ENCODE results near the gene LRRC47. TPM values are rescaled to one million over a fixed set of nuclear protein-coding genes. Genes with fewer than 3 reads are reported as not detected.

Gene LRRC47
- total and polyA plus RNA-seq, 2 of the 13 experiments (the other 11 are each of a cell fraction or from before 2014, with no cell fraction given) = 18.3 to 52.5 TPM

DNA sequence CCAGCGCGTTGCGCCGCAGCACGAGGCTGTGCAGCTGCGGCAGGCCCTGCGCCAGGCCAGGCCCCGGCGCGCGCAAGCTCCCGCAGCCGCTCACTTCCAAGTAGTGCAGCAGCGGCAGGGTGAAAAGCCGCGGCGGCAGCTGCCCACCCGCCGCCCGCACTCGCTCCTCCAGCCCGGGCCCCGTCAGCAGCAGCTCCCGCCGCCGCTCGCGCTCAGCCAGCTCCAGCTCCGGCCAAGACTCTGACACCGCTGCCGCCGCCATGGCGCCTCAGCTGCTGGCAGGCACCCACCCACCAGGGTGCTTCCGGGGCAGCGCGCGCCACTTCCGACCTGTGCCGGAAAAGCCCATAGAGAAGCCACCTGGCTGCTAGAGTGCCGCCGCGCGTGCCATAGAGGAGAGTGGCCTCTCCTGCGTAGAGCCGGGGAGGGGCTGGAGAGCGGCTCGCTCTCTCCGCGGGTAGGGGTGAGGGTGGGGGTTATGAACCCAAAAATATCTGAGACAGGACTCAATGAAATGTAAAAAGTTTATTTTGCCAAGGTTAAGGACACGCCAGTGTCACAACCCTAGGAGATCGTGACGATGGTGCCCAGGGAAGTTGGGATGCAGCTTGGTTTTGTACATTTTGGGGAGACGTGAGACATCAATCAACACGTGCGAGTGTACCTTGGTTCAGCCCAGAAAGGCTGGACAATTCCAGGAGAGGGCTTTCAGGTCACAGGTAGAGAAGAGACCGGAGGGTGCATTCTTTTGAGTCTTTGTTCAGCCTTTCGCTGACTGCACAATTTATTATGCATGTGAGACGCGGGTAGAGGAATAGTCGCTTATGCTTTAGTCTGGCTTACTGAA, at the start of gene LRRC47 (continued):
- TF ChIP-seq, protein P1, sequence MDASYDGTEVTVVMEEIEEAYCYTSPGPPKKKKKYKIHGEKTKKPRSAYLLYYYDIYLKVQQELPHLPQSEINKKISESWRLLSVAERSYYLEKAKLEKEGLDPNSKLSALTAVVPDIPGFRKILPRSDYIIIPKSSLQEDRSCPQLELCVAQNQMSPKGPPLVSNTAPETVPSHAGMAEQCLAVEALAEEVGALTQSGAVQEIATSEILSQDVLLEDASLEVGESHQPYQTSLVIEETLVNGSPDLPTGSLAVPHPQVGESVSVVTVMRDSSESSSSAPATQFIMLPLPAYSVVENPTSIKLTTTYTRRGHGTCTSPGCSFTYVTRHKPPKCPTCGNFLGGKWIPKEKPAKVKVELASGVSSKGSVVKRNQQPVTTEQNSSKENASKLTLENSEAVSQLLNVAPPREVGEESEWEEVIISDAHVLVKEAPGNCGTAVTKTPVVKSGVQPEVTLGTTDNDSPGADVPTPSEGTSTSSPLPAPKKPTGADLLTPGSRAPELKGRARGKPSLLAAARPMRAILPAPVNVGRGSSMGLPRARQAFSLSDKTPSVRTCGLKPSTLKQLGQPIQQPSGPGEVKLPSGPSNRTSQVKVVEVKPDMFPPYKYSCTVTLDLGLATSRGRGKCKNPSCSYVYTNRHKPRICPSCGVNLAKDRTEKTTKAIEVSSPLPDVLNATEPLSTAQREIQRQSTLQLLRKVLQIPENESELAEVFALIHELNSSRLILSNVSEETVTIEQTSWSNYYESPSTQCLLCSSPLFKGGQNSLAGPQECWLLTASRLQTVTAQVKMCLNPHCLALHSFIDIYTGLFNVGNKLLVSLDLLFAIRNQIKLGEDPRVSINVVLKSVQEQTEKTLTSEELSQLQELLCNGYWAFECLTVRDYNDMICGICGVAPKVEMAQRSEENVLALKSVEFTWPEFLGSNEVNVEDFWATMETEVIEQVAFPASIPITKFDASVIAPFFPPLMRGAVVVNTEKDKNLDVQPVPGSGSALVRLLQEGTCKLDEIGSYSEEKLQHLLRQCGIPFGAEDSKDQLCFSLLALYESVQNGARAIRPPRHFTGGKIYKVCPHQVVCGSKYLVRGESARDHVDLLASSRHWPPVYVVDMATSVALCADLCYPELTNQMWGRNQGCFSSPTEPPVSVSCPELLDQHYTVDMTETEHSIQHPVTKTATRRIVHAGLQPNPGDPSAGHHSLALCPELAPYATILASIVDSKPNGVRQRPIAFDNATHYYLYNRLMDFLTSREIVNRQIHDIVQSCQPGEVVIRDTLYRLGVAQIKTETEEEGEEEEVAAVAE (CRISPR knock-in tag; IDR thresholded peaks at IDR 0.05; ENCODE audit: borderline replicate concordance) = peak; percentile 37; the same call in 1 of the 2 replicates
- peak; percentile 28; the same call in 1 of the 2 replicates for TF ChIP-seq GFI1 (CRISPR knock-in tag; IDR thresholded peaks at IDR 0.05; ENCODE audit: borderline replicate concordance)
- no peak for TF ChIP-seq ONECUT2 (CRISPR knock-in tag; IDR thresholded peaks at IDR 0.05)
- TF ChIP-seq ZNF33A (CRISPR knock-in tag; IDR thresholded peaks at IDR 0.05; ENCODE audit: borderline replicate concordance) = no peak
- peak; percentile 42; the same call in 1 of the 2 replicates for TF ChIP-seq ZNF614 (CRISPR knock-in tag; IDR thresholded peaks at IDR 0.05; ENCODE audit: borderline replicate concordance)
- TF ChIP-seq, protein P2, sequence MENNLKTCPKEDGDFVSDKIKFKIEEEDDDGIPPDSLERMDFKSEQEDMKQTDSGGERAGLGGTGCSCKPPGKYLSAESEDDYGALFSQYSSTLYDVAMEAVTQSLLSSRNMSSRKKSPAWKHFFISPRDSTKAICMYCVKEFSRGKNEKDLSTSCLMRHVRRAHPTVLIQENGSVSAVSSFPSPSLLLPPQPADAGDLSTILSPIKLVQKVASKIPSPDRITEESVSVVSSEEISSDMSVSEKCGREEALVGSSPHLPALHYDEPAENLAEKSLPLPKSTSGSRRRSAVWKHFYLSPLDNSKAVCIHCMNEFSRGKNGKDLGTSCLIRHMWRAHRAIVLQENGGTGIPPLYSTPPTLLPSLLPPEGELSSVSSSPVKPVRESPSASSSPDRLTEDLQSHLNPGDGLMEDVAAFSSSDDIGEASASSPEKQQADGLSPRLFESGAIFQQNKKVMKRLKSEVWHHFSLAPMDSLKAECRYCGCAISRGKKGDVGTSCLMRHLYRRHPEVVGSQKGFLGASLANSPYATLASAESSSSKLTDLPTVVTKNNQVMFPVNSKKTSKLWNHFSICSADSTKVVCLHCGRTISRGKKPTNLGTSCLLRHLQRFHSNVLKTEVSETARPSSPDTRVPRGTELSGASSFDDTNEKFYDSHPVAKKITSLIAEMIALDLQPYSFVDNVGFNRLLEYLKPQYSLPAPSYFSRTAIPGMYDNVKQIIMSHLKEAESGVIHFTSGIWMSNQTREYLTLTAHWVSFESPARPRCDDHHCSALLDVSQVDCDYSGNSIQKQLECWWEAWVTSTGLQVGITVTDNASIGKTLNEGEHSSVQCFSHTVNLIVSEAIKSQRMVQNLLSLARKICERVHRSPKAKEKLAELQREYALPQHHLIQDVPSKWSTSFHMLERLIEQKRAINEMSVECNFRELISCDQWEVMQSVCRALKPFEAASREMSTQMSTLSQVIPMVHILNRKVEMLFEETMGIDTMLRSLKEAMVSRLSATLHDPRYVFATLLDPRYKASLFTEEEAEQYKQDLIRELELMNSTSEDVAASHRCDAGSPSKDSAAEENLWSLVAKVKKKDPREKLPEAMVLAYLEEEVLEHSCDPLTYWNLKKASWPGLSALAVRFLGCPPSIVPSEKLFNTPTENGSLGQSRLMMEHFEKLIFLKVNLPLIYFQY (CRISPR knock-in tag; IDR thresholded peaks at IDR 0.05; ENCODE audit: borderline replicate concordance) = no peak
- no peak for TF ChIP-seq PLRG1 (conservative IDR thresholded peaks at IDR 0.05)
- 0 out of 2 replicates have a peak, but pooled peaks have one; percentile 36 for TF ChIP-seq ZNF34 (CRISPR knock-in tag; IDR thresholded peaks at IDR 0.05; ENCODE audit: borderline replicate concordance)
- TF ChIP-seq PAX8 (CRISPR knock-in tag; IDR thresholded peaks at IDR 0.05; ENCODE audit: borderline replicate concordance) = no peak; the same call in 1 of the 2 replicates
- TF ChIP-seq, protein P3, sequence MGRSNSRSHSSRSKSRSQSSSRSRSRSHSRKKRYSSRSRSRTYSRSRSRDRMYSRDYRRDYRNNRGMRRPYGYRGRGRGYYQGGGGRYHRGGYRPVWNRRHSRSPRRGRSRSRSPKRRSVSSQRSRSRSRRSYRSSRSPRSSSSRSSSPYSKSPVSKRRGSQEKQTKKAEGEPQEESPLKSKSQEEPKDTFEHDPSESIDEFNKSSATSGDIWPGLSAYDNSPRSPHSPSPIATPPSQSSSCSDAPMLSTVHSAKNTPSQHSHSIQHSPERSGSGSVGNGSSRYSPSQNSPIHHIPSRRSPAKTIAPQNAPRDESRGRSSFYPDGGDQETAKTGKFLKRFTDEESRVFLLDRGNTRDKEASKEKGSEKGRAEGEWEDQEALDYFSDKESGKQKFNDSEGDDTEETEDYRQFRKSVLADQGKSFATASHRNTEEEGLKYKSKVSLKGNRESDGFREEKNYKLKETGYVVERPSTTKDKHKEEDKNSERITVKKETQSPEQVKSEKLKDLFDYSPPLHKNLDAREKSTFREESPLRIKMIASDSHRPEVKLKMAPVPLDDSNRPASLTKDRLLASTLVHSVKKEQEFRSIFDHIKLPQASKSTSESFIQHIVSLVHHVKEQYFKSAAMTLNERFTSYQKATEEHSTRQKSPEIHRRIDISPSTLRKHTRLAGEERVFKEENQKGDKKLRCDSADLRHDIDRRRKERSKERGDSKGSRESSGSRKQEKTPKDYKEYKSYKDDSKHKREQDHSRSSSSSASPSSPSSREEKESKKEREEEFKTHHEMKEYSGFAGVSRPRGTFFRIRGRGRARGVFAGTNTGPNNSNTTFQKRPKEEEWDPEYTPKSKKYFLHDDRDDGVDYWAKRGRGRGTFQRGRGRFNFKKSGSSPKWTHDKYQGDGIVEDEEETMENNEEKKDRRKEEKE (IDR thresholded peaks at IDR 0.05) = no peak
- TF ChIP-seq, protein P4, sequence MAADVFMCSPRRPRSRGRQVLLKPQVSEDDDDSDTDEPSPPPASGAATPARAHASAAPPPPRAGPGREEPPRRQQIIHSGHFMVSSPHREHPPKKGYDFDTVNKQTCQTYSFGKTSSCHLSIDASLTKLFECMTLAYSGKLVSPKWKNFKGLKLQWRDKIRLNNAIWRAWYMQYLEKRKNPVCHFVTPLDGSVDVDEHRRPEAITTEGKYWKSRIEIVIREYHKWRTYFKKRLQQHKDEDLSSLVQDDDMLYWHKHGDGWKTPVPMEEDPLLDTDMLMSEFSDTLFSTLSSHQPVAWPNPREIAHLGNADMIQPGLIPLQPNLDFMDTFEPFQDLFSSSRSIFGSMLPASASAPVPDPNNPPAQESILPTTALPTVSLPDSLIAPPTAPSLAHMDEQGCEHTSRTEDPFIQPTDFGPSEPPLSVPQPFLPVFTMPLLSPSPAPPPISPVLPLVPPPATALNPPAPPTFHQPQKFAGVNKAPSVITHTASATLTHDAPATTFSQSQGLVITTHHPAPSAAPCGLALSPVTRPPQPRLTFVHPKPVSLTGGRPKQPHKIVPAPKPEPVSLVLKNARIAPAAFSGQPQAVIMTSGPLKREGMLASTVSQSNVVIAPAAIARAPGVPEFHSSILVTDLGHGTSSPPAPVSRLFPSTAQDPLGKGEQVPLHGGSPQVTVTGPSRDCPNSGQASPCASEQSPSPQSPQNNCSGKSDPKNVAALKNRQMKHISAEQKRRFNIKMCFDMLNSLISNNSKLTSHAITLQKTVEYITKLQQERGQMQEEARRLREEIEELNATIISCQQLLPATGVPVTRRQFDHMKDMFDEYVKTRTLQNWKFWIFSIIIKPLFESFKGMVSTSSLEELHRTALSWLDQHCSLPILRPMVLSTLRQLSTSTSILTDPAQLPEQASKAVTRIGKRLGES (CRISPR knock-in tag; IDR thresholded peaks at IDR 0.05; ENCODE audit: borderline replicate concordance) = no peak
- TF ChIP-seq NBN (conservative IDR thresholded peaks at IDR 0.05) = no peak
